ENCODE measurements around the gene MGA.

MGA gene

DNA sequence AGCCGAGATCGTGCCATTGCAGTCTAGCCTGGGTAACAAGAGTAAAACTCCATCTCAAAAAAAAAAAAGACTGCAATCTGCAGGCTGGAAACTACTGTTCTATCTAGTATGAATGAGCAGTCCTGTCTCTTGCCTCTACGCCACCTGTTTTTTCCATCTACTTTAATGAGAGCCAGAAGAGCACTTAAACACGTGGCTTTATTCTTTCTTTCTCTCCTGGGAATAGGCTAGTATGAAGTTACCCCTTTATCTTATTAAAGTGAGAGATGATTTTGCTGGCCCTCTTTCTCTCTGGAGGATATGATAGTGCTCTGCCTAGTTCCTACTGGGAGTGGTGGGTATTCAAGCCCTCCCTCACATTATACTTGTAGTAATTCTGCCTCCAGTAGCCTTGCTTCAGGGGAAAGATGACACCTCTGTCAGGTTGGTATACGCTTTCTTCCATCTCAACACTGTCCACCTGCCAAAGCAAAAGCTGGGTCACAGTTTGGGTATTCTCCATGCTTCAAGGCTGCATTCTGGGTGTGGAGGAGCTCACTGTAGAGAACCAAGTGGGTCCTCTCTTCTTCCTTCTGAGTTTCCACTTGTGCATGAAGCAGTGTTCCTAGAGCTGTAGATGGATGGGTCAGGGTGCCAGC is 131.9 kb downstream of the MGA start:
- TF ChIP-seq, protein P1, sequence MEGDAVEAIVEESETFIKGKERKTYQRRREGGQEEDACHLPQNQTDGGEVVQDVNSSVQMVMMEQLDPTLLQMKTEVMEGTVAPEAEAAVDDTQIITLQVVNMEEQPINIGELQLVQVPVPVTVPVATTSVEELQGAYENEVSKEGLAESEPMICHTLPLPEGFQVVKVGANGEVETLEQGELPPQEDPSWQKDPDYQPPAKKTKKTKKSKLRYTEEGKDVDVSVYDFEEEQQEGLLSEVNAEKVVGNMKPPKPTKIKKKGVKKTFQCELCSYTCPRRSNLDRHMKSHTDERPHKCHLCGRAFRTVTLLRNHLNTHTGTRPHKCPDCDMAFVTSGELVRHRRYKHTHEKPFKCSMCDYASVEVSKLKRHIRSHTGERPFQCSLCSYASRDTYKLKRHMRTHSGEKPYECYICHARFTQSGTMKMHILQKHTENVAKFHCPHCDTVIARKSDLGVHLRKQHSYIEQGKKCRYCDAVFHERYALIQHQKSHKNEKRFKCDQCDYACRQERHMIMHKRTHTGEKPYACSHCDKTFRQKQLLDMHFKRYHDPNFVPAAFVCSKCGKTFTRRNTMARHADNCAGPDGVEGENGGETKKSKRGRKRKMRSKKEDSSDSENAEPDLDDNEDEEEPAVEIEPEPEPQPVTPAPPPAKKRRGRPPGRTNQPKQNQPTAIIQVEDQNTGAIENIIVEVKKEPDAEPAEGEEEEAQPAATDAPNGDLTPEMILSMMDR (IDR thresholded peaks at IDR 0.05; ENCODE audit: insufficient read depth, low read depth, low read length, missing control alignments): no peak
- DNase-seq (ENCODE audit: low read depth): no peak
- H3K4me3 ChIP-seq (ENCODE audit: low read length): no peak overlapping the region

DNA sequence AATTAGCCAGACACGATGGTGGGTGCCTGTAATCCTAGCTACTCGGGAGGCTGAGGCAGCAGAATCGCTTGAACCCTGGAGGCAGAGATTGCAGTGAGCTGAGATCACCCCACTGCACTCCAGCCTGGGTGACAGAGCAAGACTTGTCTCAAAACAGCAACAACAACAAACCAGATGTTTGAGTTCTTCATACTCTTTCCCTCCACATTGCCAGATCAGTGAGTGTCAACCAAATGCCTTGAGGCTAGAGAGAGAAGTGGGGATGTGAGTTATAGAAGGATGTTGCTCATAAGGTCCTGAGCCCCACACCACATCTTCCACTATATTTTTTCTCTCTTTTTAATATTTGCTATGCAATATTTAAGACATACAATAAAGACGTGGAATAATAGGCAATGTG is 133.9 kb downstream of the MGA start:
- peak; percentile 94 for DNase-seq (ENCODE audit: low read depth)
- TF ChIP-seq, protein P1 (IDR thresholded peaks at IDR 0.05; ENCODE audit: insufficient read depth, low read depth, low read length, missing control alignments): no peak
- no peak overlapping the region for H3K4me3 ChIP-seq (ENCODE audit: low read length)

DNA sequence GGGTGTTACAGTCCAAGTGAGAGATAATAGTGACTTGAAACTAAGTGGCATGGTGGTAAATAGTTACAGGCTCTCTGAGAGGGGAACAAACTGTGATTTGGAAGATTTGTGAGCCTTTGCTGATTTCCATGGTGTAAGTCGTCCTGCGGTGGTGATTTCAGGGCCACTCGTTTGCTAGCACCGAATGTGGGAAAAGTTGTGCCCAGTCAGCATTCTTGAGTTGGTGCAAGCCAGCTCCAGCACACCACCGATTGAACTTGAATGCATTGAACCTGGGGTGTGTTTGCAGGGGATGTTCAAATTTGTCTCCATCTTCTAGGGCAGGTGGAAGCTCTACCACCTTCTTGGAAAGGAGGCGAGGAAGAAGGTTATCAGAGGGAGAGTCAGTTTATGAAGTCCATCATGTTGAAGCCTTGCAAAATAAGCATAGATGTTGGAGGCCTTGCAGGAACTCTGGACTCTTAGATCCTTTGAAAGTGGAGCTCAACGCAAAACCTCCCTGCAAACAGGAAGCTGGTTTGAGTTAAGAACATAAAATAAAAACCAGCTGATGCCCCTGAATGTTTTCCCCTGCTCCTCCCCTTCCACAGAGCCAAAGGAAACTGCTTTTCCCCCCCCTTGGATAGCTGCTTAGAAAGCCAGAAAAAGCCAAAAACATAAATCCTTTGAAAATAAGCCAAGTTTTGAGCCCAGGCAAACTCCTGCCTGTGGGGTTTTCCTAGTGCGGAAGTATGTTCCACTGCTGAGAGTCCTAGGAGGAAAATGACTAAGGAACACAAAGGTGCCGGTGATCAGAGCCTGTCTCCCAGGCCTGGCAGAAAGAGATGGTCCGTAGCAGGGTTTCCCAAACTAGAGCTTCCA is 136.0 kb downstream of the MGA start:
- H3K4me3 ChIP-seq (ENCODE audit: low read length): no peak overlapping the region
- peak; percentile 61 for DNase-seq (ENCODE audit: low read depth)
- TF ChIP-seq, protein P1 (IDR thresholded peaks at IDR 0.05; ENCODE audit: insufficient read depth, low read depth, low read length, missing control alignments): no peak

DNA sequence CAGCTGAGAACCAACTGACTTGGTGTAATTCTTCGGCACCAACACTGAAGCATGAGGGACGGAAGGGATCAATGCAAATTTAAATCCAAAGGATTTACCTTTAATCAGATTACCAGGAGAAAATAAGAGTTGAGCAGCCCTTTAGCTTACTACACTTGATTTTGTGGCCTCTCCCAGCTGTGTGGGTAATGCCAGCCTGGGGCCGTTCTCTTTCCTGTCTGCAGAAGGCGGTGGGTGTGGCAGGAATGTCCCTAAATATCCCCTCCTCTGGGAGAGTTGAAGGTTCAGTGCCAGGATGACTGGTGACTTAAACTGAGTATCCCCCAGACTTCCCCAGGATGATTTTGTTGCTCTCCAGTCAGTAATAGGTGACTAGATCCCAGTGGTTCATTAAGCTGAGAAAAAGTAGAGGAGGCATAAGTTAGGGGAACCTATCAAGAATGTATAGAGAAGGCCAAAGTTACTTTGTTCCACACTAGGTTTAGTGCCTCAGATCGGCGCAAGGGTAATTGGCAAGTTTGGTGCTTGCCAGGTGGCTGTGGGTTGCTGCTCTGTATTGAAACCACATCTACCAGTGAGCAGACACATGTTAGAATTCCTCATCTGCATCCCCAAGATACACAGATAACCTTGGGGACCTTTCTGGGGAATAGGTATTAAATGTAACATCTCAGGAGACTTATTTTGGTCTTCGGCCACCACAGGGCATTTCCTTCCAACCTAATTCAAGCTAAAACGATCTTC is 137.2 kb downstream of the MGA start:
- H3K4me3 ChIP-seq (ENCODE audit: low read length): no peak overlapping the region
- TF ChIP-seq, protein P1 (IDR thresholded peaks at IDR 0.05; ENCODE audit: insufficient read depth, low read depth, low read length, missing control alignments): no peak
- DNase-seq (ENCODE audit: low read depth): no peak

DNA sequence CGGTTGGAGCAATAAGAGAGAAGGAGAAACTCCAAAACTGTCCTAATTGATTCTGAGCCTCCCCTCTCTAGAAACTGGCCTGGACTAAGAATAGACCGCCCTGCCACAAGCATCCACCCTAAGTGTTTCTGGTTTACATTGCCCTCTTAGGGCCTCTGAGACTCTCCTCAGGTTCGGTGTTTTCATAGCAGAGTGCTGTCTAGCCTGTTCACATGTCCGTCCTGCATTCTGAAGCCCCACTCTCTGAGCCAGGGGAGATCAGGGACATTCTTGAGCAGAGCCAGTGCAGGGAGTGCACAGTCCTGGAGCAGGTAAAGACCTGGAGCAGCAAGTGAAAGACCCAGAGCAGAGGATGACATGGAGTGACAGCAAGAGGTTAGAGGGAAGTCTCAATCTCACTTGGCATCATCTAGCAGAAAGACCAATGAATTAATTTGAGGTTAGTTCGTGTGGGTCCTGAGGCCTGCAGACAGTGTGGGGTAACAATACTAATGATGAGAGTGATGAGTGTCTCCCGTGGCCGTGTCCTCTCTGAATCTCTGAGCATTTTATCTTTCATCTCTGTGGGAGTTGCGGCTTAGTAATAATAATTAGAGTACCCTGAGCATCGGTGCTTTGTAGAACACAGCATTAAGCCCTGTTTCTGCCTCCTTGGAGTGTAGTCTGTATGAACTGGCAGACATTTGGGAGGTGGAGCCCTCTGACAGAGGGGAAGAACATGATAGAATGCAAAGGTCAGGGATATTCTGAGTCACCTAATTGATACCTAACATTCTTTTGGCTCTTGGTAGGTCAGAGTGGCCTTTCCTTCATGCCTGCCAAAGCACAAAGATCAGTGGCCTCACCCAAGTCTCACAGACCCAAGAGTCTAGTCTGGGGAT is 138.6 kb downstream of the MGA start:
- DNase-seq (ENCODE audit: low read depth): no peak
- TF ChIP-seq, protein P1 (IDR thresholded peaks at IDR 0.05; ENCODE audit: insufficient read depth, low read depth, low read length, missing control alignments): no peak
- H3K4me3 ChIP-seq (ENCODE audit: low read length): no peak overlapping the region

DNA sequence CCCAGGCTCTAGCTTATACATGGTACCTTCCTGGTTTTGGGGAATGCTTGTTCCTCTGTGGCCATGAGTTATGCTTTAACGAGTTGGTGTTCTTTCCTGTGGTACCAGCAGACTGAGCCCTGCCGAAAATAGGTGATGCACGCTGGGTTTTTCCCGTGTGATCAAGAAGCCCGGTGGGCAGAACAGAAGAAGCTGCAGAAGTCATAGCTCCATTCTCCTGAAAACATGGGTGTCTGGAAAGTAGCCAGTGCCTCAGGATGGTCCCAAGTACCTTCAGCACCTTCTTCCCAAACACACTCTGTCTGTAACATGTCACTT is 139.2 kb downstream of the MGA start:
- TF ChIP-seq, protein P1 (IDR thresholded peaks at IDR 0.05; ENCODE audit: insufficient read depth, low read depth, low read length, missing control alignments): no peak
- no peak overlapping the region for H3K4me3 ChIP-seq (ENCODE audit: low read length)
- DNase-seq (ENCODE audit: low read depth): no peak

All from epithelial cell of esophagus (primary cell).